GM18858 (cell line): ENCODE measurements around the gene MED13L.
"Not testable (repeated sequence)": the region's sequence is repeated elsewhere in the genome, so short reads cannot be mapped to it uniquely, and the experiment has no call there.

Experiments
- ATAC-seq: cut with Tn5 transposase; IDR thresholded peaks from one replicate; pipeline ENCODE4 v1.9.1; 2021; ENCODE audit not compliant: unreplicated experiment

The MED13L gene

DNA sequence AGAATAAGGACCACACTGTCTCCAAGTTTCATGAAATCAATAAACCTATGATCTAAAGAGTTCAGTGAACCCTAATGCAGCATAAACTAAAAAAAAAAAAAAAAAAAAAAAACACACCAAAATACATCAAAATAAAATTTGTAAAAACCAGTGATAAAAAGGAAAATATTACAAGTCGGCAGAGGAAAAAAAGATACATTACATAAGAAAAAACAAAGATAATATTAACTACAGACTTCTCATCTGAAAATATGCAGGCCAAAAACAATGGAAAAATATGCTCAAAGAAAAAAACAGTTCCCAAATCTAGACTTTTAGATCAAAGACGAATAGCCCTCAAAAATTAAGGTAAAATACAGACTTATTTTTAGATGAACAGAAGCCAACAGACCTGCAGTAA, 27.6 kb downstream of the MED13L start:
- ATAC-seq: no peak

DNA sequence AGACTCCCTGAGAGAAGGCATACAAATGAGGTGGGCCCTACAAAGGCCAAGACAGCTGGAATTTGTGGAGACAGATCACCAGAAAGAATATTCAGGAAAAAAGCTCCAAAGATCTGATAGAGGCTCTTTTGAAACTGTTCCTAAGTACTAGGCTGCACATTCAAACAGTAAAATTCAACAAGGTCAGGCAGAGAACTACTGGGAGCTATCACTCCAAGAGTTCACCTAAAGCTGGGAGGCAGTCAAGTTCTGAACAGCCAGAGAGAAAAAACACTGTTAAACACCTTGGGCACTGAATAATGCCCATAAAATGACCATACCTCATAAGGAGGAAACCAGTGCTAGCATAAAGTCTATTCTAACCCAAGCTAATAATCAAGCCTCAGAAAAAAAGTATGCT, 28.6 kb downstream of the MED13L start:
- no peak for ATAC-seq

DNA sequence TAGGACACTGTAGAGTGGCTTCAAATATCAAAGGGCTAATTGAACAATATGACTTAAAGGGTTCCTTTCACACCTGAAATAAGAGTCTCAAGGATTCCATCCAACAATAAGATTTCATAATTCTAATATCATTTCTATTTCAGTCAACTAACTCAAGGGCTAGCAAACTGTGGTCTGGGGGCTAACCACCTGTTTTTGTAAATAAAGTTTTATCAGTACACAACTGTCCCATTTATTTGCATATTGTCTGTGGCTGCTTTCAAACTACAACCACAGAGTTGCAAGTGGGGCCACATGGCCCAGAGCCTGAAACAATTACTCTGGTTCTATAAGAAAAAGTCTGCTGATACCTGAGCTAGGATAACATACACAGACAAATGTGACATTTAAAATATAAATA, 29.1 kb downstream of the MED13L start:
- no peak for ATAC-seq

- ATAC-seq: no peak
Measured at GRCh38 chr12:116247377-116247776, 30.1 kb downstream of the MED13L start.

- ATAC-seq: no peak
Measured at GRCh38 chr12:116246490-116247179, 30.9 kb downstream of the MED13L start.

DNA sequence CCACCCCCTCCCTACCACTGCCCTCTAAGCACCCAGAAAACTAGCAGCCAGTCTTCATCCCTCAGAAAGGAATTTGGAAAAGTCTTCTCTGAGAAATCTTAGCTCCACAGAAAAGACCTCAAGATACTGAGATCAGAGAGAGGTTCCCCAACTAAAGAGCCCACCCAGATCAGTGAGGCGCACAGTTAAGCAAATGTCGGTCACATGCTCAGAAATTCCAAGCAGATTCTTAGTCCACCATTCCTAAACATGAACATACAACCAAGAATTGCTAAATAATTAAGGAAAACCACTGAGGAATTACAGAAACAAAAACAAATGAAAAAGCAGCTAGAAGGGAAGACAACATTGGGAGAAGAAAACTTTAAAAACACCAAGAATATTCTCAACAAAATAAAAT, 32.3 kb downstream of the MED13L start:
- ATAC-seq: no peak

- no peak for ATAC-seq
Measured at GRCh38 chr12:116244474-116245090, 32.9 kb downstream of the MED13L start.

GRCh38 chr12:116244001-116244400, 33.5 kb downstream of the MED13L start:
- no peak for ATAC-seq

GRCh38 chr12:116242740-116243139, 34.8 kb downstream of the MED13L start:
- no peak for ATAC-seq

- ATAC-seq: no peak
Measured at GRCh38 chr12:116241157-116241759, 36.2 kb downstream of the MED13L start.

DNA sequence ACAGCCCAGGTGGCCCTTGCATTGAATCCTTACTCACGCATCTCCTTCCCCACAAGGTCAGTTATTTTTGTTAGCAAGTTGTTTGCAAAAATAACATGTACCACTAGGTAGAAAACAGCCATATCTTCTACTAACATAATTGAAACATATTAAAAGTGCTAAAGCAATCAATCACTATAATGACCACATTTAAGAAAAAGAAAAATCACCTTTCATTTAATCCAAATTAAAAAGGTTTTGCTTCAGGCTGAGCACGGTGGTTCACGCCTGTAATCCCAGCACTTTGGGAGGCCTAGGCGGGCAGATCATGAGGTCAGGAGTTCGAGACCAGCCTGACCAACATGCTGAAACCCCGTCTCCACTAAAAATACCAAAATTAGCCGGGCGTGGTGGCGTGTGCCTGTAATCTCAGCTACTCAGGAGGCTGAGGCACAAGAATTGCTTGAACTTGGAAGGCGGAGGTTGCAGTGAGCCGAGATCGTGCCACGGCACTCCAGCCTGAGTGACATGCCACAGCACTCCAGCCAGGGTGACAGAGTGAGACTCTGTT, 38.8 kb downstream of the MED13L start:
- not testable (repeated sequence) for ATAC-seq

- no peak for ATAC-seq
Measured at GRCh38 chr12:116238149-116238548, 39.3 kb downstream of the MED13L start.

- no peak for ATAC-seq
Measured at GRCh38 chr12:116236976-116237375, 40.5 kb downstream of the MED13L start.

- no peak for ATAC-seq
Measured at GRCh38 chr12:116236148-116236731, 41.3 kb downstream of the MED13L start.

- ATAC-seq: not testable (repeated sequence)
Measured at GRCh38 chr12:116234148-116234547, 43.3 kb downstream of the MED13L start.

- ATAC-seq: no peak
Measured at GRCh38 chr12:116233669-116234068, 43.8 kb downstream of the MED13L start.

- ATAC-seq: no peak
Measured at GRCh38 chr12:116227811-116228210, 49.7 kb downstream of the MED13L start.

- no peak for ATAC-seq
Measured at GRCh38 chr12:116226026-116226425, 51.5 kb downstream of the MED13L start.

- no peak for ATAC-seq
Measured at GRCh38 chr12:116222358-116222757, 55.1 kb downstream of the MED13L start.

- no peak for ATAC-seq
Measured at GRCh38 chr12:116220756-116221155, 56.7 kb downstream of the MED13L start.

DNA sequence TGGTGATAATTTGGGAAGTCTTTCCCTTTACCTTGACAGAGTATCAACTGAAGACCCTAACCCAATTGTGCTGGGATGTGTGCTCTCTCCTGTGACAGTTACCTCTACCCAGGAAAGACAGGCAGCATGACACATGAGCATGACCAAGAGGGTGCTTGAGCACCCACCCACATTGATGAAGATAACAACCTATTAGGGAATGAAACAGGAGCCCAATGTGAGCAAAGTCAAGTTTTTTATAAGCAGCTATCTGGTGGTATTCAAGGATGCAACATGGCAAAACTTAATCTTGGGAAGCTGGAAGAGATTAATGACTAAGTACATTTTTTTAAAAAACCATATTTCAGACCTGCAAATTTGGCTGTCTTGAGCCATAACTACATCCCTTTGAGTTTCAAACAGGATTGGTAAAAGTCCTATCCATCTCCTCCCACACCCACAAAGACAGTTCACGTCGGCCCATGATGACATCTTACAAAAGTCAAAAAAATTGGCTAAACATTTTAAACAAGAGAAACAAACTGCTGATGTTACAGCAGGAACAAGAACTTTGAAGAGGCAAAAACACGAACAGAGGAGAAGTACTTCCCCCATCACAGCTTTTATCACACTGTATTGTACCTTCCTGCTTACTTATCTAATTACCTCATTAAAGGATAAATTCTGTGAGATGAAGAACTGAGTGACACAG, 60.3 kb downstream of the MED13L start:
- no peak for ATAC-seq
